ENCODE measurements around the gene KIFC1. TPM values are rescaled to one million over a fixed set of nuclear protein-coding genes. Genes with fewer than 3 reads are reported as not detected.

KIFC1 gene
- total and polyA plus RNA-seq, 2 of the 4 experiments (the other 2 are of a cell fraction), result 33.9 to 40.6 TPM

DNA sequence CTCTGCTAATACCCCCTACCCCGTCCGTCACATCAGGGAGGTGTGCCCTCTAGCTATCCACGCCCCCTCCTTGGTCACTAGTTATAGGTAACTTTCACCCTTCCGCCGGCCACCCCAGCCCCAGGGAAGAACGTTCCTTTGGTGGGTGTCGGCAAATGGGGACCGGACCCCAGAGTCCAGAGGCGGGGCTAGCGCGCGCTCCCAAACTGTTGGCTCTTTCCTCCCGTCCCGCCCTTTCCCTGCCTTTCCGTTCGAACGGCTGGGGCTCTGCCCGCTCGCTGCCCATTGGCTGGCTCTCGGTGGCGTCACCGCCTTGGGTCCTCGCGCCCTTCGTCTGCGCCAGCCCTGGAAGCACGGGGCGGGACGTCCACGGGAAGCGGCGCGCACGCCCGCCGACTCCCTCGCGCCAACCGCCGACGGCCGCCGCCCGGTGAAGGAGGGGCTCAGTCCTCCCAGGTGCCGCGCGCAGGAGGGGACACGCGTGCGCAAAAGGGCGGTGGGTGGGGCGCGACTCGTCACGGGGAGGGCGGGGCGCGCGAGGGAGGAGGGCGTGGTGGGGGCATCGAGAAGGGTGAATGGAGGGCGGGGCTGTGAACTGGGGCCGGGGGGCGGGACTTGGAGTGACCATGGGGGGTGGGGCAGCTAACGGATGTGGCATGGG is 18.6 kb downstream of the KIFC1 start:
- H4K5ac ChIP-seq (ENCODE audit: low read depth, low read length), result peak overlapping the region; percentile 24
- in situ Hi-C loops (cut with MboI; ENCODE audit: low sequenced_read_pairs), result no loop called here
- peak overlapping the region; percentile 34; the same call in 1 of the 2 replicates for H3K23ac ChIP-seq (ENCODE audit: low read depth, low read length)
- WGBS, 2 experiments (ENCODE audit: extremely low coverage in 2 of 2, insufficient read length in 1 of 2), result 0% methylated on average over 19 of the region's 65 CpGs; no CpG with 5 or more reads in 1 of the 2 experiments
- 0 out of 2 replicates have a peak overlapping the region, but pooled peaks have one; percentile 25 for H2BK120ac ChIP-seq (ENCODE audit: low read depth, low read length)
- H3K9me1 ChIP-seq (ENCODE audit: insufficient read depth, low read length), result peaks cover 5% of the 10 kb centered on the region; the same call in 1 of the 2 replicates
- no peak overlapping the region; the same call in 1 of the 2 replicates for H2BK20ac ChIP-seq (ENCODE audit: low read depth, low read length)
- peak overlapping the region; percentile 98 for H2AFZ ChIP-seq (replicated peaks; ENCODE audit: low read length, poor library complexity)
- H4K20me1 ChIP-seq (ENCODE audit: insufficient read depth, low read length), result no peaks in the 10 kb centered on the region
- peak overlapping the region; percentile 97; the same call in 1 of the 2 replicates for H4K91ac ChIP-seq (ENCODE audit: insufficient read depth, low read depth, low read length)
- H3K4ac ChIP-seq (ENCODE audit: low read depth, low read length), result peak overlapping the region; percentile 99
- dilution Hi-C loops (cut with HindIII; ENCODE audit: low sequenced_read_pairs, unreplicated experiment), result no loop called here
- H3K9ac ChIP-seq (ENCODE audit: low read depth, low read length), result peak overlapping the region; percentile 97
- H2BK15ac ChIP-seq (ENCODE audit: low read depth, low read length), result peak overlapping the region; percentile 100; the same call in 2 of the 3 replicates
- DNase-seq, result peak; percentile 97
- H3K18ac ChIP-seq (ENCODE audit: low read depth, low read length), result no peak overlapping the region
- H3K4me3 ChIP-seq (ENCODE audit: insufficient read depth, low read depth, low read length), result peak overlapping the region; percentile 92
- CTCF ChIA-PET, result no interaction called here
- no peaks in the 10 kb centered on the region; the same call in 1 of the 2 replicates for H3K4me1 ChIP-seq (ENCODE audit: control insufficient read depth, insufficient read depth, low read length)
- H3K27me3 ChIP-seq (ENCODE audit: control insufficient read depth, insufficient read depth, low read length), result no peaks in the 10 kb centered on the region
- H3K56ac ChIP-seq (ENCODE audit: extremely low read depth, insufficient read depth, low read length), result peak overlapping the region; percentile 96; the same call in 1 of the 2 replicates
- H3K9me3 ChIP-seq (ENCODE audit: control insufficient read depth, insufficient read depth, low read length), result no peaks in the 10 kb centered on the region
- peaks cover 7 to 51% of the 10 kb centered on the region in 2 experiments for H3K79me1 ChIP-seq (ENCODE audit: low read depth in 1 of 2, low read length in 2 of 2)
- BruUV-seq (replicated peaks), result no TSS peak
- peak overlapping the region; percentile 83 to 96; a peak in 3 of 4 replicates for H4K8ac ChIP-seq (ENCODE audit: low read depth in 2 of 2, low read length in 2 of 2)
- peak overlapping the region; percentile 90 for H2AK5ac ChIP-seq (ENCODE audit: low read depth, low read length)
- intact Hi-C loops (cut with micrococcal nuclease), result loop anchor here (1.0 to 2.0 kb wide), 2 partner anchors 19 to 201 kb away; partner anchors contain the start of genes KIFC1 and RING1
- H2BK5ac ChIP-seq (ENCODE audit: low read depth, low read length, poor library complexity, severe bottlenecking), result peak overlapping the region; percentile 100
- peak overlapping the region; percentile 90 for H3K4me2 ChIP-seq (ENCODE audit: low read depth, low read length)
- H2AK9ac ChIP-seq (replicated peaks; ENCODE audit: low read depth, low read length, poor library complexity), result peak overlapping the region; percentile 89
- H3K14ac ChIP-seq (replicated peaks; ENCODE audit: low read depth, low read length), result peak overlapping the region; percentile 100
- peak; percentile 84 for ATAC-seq (ENCODE audit: low read depth)
- H3K36me3 ChIP-seq (ENCODE audit: control insufficient read depth, insufficient read depth, low read length), result peaks cover 34% of the 10 kb centered on the region
- POLR2A ChIA-PET (ENCODE audit: unreplicated experiment), result interaction anchor here (0.6 kb wide), 1 partner anchor 16 kb away, joined by 9 read pairs; no protein-coding TSS in a partner anchor
- H3K27ac ChIP-seq (ENCODE audit: insufficient read depth, low read length), result peak overlapping the region; percentile 100
- TF ChIP-seq MXI1 (IDR thresholded peaks at IDR 0.05; ENCODE audit: borderline replicate concordance, low read depth, low read length) (peak; percentile 95), MAFK (IDR thresholded peaks at IDR 0.05; ENCODE audit: low read depth, low read length) (no peak), ELK1 (IDR thresholded peaks at IDR 0.05; ENCODE audit: borderline replicate concordance, low read depth, low read length) (no peak), RCOR1 (IDR thresholded peaks at IDR 0.05; ENCODE audit: insufficient replicate concordance, low read length) (no peak), CEBPB (IDR thresholded peaks at IDR 0.05; ENCODE audit: low read depth, low read length) (no peak), MAZ (IDR thresholded peaks at IDR 0.05; ENCODE audit: borderline replicate concordance, low read depth, low read length) (peak; percentile 85; the same call in 1 of the 2 replicates), RAD21 (IDR thresholded peaks at IDR 0.05; ENCODE audit: low read length) (no peak), SMC3 (IDR thresholded peaks at IDR 0.05; ENCODE audit: low read depth, low read length) (no peak), NFE2L2 (IDR thresholded peaks at IDR 0.05; ENCODE audit: low read depth, low read length) (no peak), BHLHE40 (IDR thresholded peaks at IDR 0.05; ENCODE audit: low read depth, low read length) (peak; percentile 50; the same call in 1 of the 2 replicates), POLR2A (IDR thresholded peaks at IDR 0.05; ENCODE audit: low read depth, low read length) (peak; percentile 69; the same call in 1 of the 2 replicates), FOS (IDR thresholded peaks at IDR 0.05; ENCODE audit: low read depth, low read length) (no peak)
- TF ChIP-seq, protein P1, sequence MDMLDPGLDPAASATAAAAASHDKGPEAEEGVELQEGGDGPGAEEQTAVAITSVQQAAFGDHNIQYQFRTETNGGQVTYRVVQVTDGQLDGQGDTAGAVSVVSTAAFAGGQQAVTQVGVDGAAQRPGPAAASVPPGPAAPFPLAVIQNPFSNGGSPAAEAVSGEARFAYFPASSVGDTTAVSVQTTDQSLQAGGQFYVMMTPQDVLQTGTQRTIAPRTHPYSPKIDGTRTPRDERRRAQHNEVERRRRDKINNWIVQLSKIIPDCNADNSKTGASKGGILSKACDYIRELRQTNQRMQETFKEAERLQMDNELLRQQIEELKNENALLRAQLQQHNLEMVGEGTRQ (IDR thresholded peaks at IDR 0.05; ENCODE audit: low read depth, low read length), result 0 out of 2 replicates have a peak, but pooled peaks have one; percentile 57
